Endothelial cell of umbilical vein (primary cell): ENCODE data around the gene SDF4. TPM values are rescaled to one million over a fixed set of nuclear protein-coding genes. Genes with fewer than 3 reads are reported as not detected.

Source experiments
- BruUV-seq: library from RNA; stranded (reverse); fragments of 400-500 nt; replicated peaks from 2 replicates; lab custom pipeline; 2021; lab: Mats Ljungman, UMichigan
- CTCF ChIA-PET: fragments of 300-600, 350-600 bp; sonication (Branson Sonifier 250); formaldehyde crosslinking; loops from one replicate; lab custom pipeline; 2021; ENCODE audit warnings: antibody characterized with exemption, inconsistent platforms; lab: Charles Lee
- POLR2A ChIA-PET: fragments of 300-600, 350-600 bp; sonication (Branson Sonifier 250); formaldehyde crosslinking; loops from one replicate; lab custom pipeline; 2021; ENCODE audit warnings: antibody characterized with exemption, inconsistent platforms; lab: Charles Lee
- DNase-seq: peaks from one replicate; pipeline ENCODE4 v3.0.0-alpha.2; 2011; ENCODE audit warnings: low read depth, low spot score
- FAIRE-seq: peaks from 2 replicates; lab custom pipeline; 2011; peaks lifted over from hg19 to GRCh38; lab: Jason Lieb, UNC
- H2AFZ ChIP-seq: 2 replicates; pipeline ENCODE4 v1.6.0; 2012; ENCODE audit warnings: low read depth, low read length, control low read depth, inconsistent platforms
- H3K27ac ChIP-seq: 2 replicates; pipeline ENCODE4 v1.5.1; 2011; ENCODE audit warnings: low read depth, mild to moderate bottlenecking, control low read depth, low read length, moderate library complexity; ENCODE audit not compliant: insufficient read depth
- H3K27me3 ChIP-seq, 2 experiments: 2 replicates each; pipeline versions ENCODE4 v1.6.0 to v1.6.1; 2011; ENCODE audit warnings: low read length in 2 of 2, mixed read lengths in 1 of 2; ENCODE audit not compliant: control insufficient read depth in 2 of 2, insufficient read depth in 2 of 2
- H3K36me3 ChIP-seq, 2 experiments: 2 replicates in 1 of 2; 3 replicates in 1 of 2; pipeline ENCODE4 v1.5.1; 2011; ENCODE audit warnings: low read length in 2 of 2, mild to moderate bottlenecking in 1 of 2, moderate library complexity in 1 of 2; ENCODE audit not compliant: control insufficient read depth in 2 of 2, insufficient read depth in 2 of 2; ENCODE audit errors: extremely low read depth in 1 of 2
- H3K4me1 ChIP-seq: 3 replicates; pipeline ENCODE4 v1.5.1; 2011; ENCODE audit warnings: mild to moderate bottlenecking, low read length; ENCODE audit not compliant: control insufficient read depth, insufficient read depth; ENCODE audit errors: extremely low read depth
- H3K4me2 ChIP-seq: 2 replicates; pipeline ENCODE4 v1.6.1; 2011; ENCODE audit warnings: low read length, control low read depth, mixed read lengths; ENCODE audit not compliant: insufficient read depth
- H3K4me3 ChIP-seq, 3 experiments: fragments of 200-600 bp in 1 of 3; sonication (generic), shearing (Covaris generic) in 1 of 3; replicated peaks in 1 of 3; 2 replicates each; pipeline ENCODE4 v1.5.1; 2011 to 2016; ENCODE audit warnings: control low read depth in 3 of 3, low read length in 3 of 3, mild to moderate bottlenecking in 2 of 3, inconsistent platforms in 1 of 3, low read depth in 1 of 3, moderate library complexity in 1 of 3; ENCODE audit not compliant: insufficient read depth in 1 of 3
- H3K79me2 ChIP-seq: 2 replicates; pipeline ENCODE4 v1.6.0; 2012; ENCODE audit warnings: low read length, inconsistent platforms; ENCODE audit not compliant: control insufficient read depth, insufficient read depth
- H3K9ac ChIP-seq: replicated peaks from 2 replicates; pipeline ENCODE3; 2011; ENCODE audit warnings: low read length, control low read depth; ENCODE audit not compliant: insufficient read depth; ENCODE audit errors: extremely low read depth
- H3K9me1 ChIP-seq: replicated peaks from 3 replicates; pipeline ENCODE4 v1.6.0; 2011; ENCODE audit warnings: mild to moderate bottlenecking, low read length; ENCODE audit not compliant: control insufficient read depth, insufficient read depth; ENCODE audit errors: extremely low read depth
- H3K9me3 ChIP-seq: replicated peaks from 2 replicates; pipeline ENCODE4 v1.5.1; 2012; ENCODE audit warnings: low read length, inconsistent platforms; ENCODE audit not compliant: control insufficient read depth, insufficient read depth
- H4K20me1 ChIP-seq: replicated peaks from 2 replicates; pipeline ENCODE3; 2011; ENCODE audit warnings: mild to moderate bottlenecking, low read length; ENCODE audit not compliant: control insufficient read depth, insufficient read depth; ENCODE audit errors: extremely low read depth
- CTCF ChIP-seq, 2 donors: IDR thresholded peaks; 1 replicate in 1 of 2; 2 replicates in 1 of 2; pipeline ENCODE4 v1.5.1; 2011; ENCODE audit warnings: low read length in 2 of 2, mild to moderate bottlenecking in 2 of 2, moderate library complexity in 2 of 2, control low read depth in 1 of 2, inconsistent platforms in 1 of 2, low read depth in 1 of 2; ENCODE audit not compliant: insufficient read depth in 1 of 2; ENCODE audit errors: extremely low read depth in 1 of 2
- EZH2 ChIP-seq: IDR thresholded peaks from 2 replicates; pipeline ENCODE4 v1.6.1; 2012; ENCODE audit warnings: borderline replicate concordance, low read depth, mild to moderate bottlenecking, moderate library complexity, low read length, inconsistent platforms; ENCODE audit not compliant: severe bottlenecking
- GATA2 ChIP-seq: IDR thresholded peaks from 2 replicates; pipeline ENCODE4 v1.7.0; 2011; ENCODE audit warnings: low read depth, mild to moderate bottlenecking, moderate library complexity, mixed read lengths, low read length; ENCODE audit not compliant: insufficient read length, insufficient read depth
- JUN ChIP-seq: IDR thresholded peaks from 2 replicates; pipeline ENCODE4 v1.6.1; 2011; ENCODE audit warnings: borderline replicate concordance, low read depth; ENCODE audit not compliant: insufficient read length, insufficient read depth
- POLR2A ChIP-seq: IDR thresholded peaks from 2 replicates; pipeline ENCODE4 v1.6.1; 2012; ENCODE audit warnings: low read depth, mild to moderate bottlenecking, control low read depth, low read length
- POLR2AphosphoS5 ChIP-seq: IDR thresholded peaks from 2 replicates; pipeline ENCODE4 v1.6.1; 2012; ENCODE audit warnings: low read depth, mild to moderate bottlenecking, control low read depth, low read length, moderate library complexity; ENCODE audit not compliant: insufficient read depth
- dilution Hi-C: fragments of 300-500 bp; cut with MboI; formaldehyde crosslinking; loops from one replicate; pipeline ENCODE4 v1.15.0; 2019; ENCODE audit warnings: low sequenced_read_pairs; ENCODE audit not compliant: extremely low pct_ligation_motif_present
- intact Hi-C: fragments of 100-400 bp; cut with micrococcal nuclease; formaldehyde crosslinking; loops from one replicate; pipeline ENCODE4 v1.10.0; 2022
- polyA plus RNA-seq, 4 experiments: library from polyadenylated mRNA; depleted of rRNA in 3 of 4; stranded (reverse) in 3 of 4; unstranded in 1 of 4; fragments of >200 nt; gene quantifications; 2 replicates each; pipeline versions ENCODE4 v1.2.1 to v1.2.3, GENCODE V29; 2011 to 2012; ENCODE audit warnings: missing spikeins in 1 of 4
- total RNA-seq: library from RNA; stranded (reverse); gene quantifications from 2 replicates; pipeline ENCODE4 v1.2.3, GENCODE V29; 2021

Gene SDF4
- total and polyA plus RNA-seq, 2 donors (not counting 3 experiments of a cell fraction or from before 2014, with no cell fraction given), result 175 to 185 TPM

GRCh38 chr1:1215881-1216605 is 15.8 kb downstream of the SDF4 start:
- H3K27ac ChIP-seq, result no peak overlapping the region
- H3K36me3 ChIP-seq, result peaks cover 2 to 14% of the 10 kb centered on the region in 2 experiments
- H3K4me2 ChIP-seq, result no peak overlapping the region
- no peak overlapping the region for H3K9ac ChIP-seq
- intact Hi-C loops, result no loop called here
- H3K4me1 ChIP-seq, result no peaks in the 10 kb centered on the region
- H3K9me3 ChIP-seq, result no peaks in the 10 kb centered on the region
- ChIA-PET POLR2A (no interaction called here), CTCF (interaction anchor here (1.2 to 2.1 kb wide), 3 partner anchors 22 to 94 kb away, joined by 3 to 6 read pairs (median 5); no protein-coding TSS in a partner anchor)
- no peaks in the 10 kb centered on the region for H3K9me1 ChIP-seq
- H4K20me1 ChIP-seq, result no peaks in the 10 kb centered on the region
- FAIRE-seq (no peak), DNase-seq (no peak)
- no peak overlapping the region for H2AFZ ChIP-seq
- H3K79me2 ChIP-seq, result no peaks in the 10 kb centered on the region
- no peaks in the 10 kb centered on the region for H3K27me3 ChIP-seq
- no TSS peak for BruUV-seq
- dilution Hi-C loops, result no loop called here
- H3K4me3 ChIP-seq, result no peak overlapping the region
- no peak for TF ChIP-seq JUN
- TF ChIP-seq CTCF (IDR thresholded peaks at IDR 0.05; ENCODE audit: extremely low read depth in 1 of 2, insufficient read depth in 1 of 2, low read depth in 1 of 2, low read length in 2 of 2), result no peak
- no peak for TF ChIP-seq EZH2
- no peak for TF ChIP-seq POLR2AphosphoS5
- no peak for TF ChIP-seq POLR2A
- TF ChIP-seq GATA2, result no peak
